NCI-H2107 treated with DMSO at 0.1 percent for 48 hours (cell line): ENCODE results near the gene ZSCAN5C.
"Not testable (repeated sequence)": the region's sequence is repeated elsewhere in the genome, so short reads cannot be mapped to it uniquely, and the experiment has no call there.

Source experiments
- DNase-seq: peaks from one replicate; lab custom pipeline; 2025; ENCODE audit not compliant: unreplicated experiment; lab: John Stamatoyannopoulos, UW

The ZSCAN5C gene

GRCh38 chr19:56201973-56202372 is at the start of gene ZSCAN5C:
Gene ZSCAN5C, plus strand, starts transcription at chr19:56202273. Its CDS starts 3,641 bp downstream, at chr19:56205914.
- no peak for DNase-seq

- no peak for DNase-seq
Observed at GRCh38 chr19:56152644-56153043, 49.4 kb upstream of the ZSCAN5C start.

- no peak for DNase-seq
Observed at GRCh38 chr19:56153507-56153906, 48.6 kb upstream of the ZSCAN5C start.

- no peak for DNase-seq
Observed at GRCh38 chr19:56155124-56155687, 46.9 kb upstream of the ZSCAN5C start.

- no peak for DNase-seq
Observed at GRCh38 chr19:56156768-56157167, 45.3 kb upstream of the ZSCAN5C start.

- DNase-seq = no peak
Observed at GRCh38 chr19:56158170-56158757, 43.8 kb upstream of the ZSCAN5C start.

GRCh38 chr19:56159009-56159559 is 43.0 kb upstream of the ZSCAN5C start:
- DNase-seq = no peak

GRCh38 chr19:56159622-56160271 is 42.3 kb upstream of the ZSCAN5C start:
- DNase-seq = no peak

GRCh38 chr19:56161534-56161933 is 40.5 kb upstream of the ZSCAN5C start:
- DNase-seq = no peak

- no peak for DNase-seq
Observed at GRCh38 chr19:56162258-56162657, 39.8 kb upstream of the ZSCAN5C start.

GRCh38 chr19:56163097-56163496 is 39.0 kb upstream of the ZSCAN5C start:
- DNase-seq = no peak

- no peak for DNase-seq
Observed at GRCh38 chr19:56167064-56167578, 35.0 kb upstream of the ZSCAN5C start.

- no peak for DNase-seq
Observed at GRCh38 chr19:56170261-56170660, 31.8 kb upstream of the ZSCAN5C start.

- no peak for DNase-seq
Observed at GRCh38 chr19:56174086-56174485, 28.0 kb upstream of the ZSCAN5C start.

GRCh38 chr19:56174550-56174949 is 27.5 kb upstream of the ZSCAN5C start:
- no peak for DNase-seq

GRCh38 chr19:56175861-56176307 is 26.2 kb upstream of the ZSCAN5C start, which contains the start of gene GALP:
Gene GALP, plus strand, starts transcription at chr19:56176008. Its CDS starts 1,101 bp downstream, at chr19:56177109.
- DNase-seq = not testable (repeated sequence)

GRCh38 chr19:56176310-56176709 is 25.8 kb upstream of the ZSCAN5C start:
- DNase-seq = not testable (repeated sequence)

- peak; percentile 7 for DNase-seq
Observed at GRCh38 chr19:56176881-56177280, 25.2 kb upstream of the ZSCAN5C start.

GRCh38 chr19:56177564-56178243 is 24.4 kb upstream of the ZSCAN5C start:
- DNase-seq = no peak

GRCh38 chr19:56189785-56190184 is 12.3 kb upstream of the ZSCAN5C start:
- no peak for DNase-seq

GRCh38 chr19:56191115-56191514 is 11.0 kb upstream of the ZSCAN5C start:
- no peak for DNase-seq
